Immature natural killer cell (primary cell): ENCODE data around the gene SLC35D1. TPM values are rescaled to one million over a fixed set of nuclear protein-coding genes. Genes with fewer than 3 reads are reported as not detected.
"Not testable (repeated sequence)": the region's sequence is repeated elsewhere in the genome, so short reads cannot be mapped to it uniquely, and the experiment has no call there.

Source experiments
- DNase-seq, 3 donors: peaks; one replicate each; pipeline ENCODE4 v3.0.0; 2022; ENCODE audit warnings: mixed read lengths in 1 of 3
- H3K27ac Mint-ChIP-seq, 6 donors: one replicate each; pipeline ENCODE4 v1.8.0; 2020; ENCODE audit warnings: mixed read lengths in 6 of 6, mild to moderate bottlenecking in 5 of 6, inconsistent platforms in 4 of 6, moderate library complexity in 3 of 6
- H3K27me3 Mint-ChIP-seq, 3 donors: one replicate each; pipeline ENCODE4 v1.8.0; 2020 to 2021; ENCODE audit warnings: low read depth in 3 of 3, mild to moderate bottlenecking in 3 of 3, mixed read lengths in 3 of 3, moderate library complexity in 3 of 3, inconsistent platforms in 1 of 3
- H3K36me3 Mint-ChIP-seq, 3 donors: one replicate each; pipeline ENCODE4 v1.8.0; 2020; ENCODE audit warnings: mixed read lengths in 3 of 3, inconsistent platforms in 2 of 3, mild to moderate bottlenecking in 2 of 3
- H3K4me1 Mint-ChIP-seq, 2 donors: one replicate each; pipeline ENCODE4 v1.8.0; 2020; ENCODE audit warnings: inconsistent platforms in 2 of 2, mild to moderate bottlenecking in 2 of 2, mixed read lengths in 2 of 2, moderate library complexity in 1 of 2
- H3K4me3 Mint-ChIP-seq, 5 donors: one replicate each; pipeline ENCODE4 v1.8.0; 2020; ENCODE audit warnings: mild to moderate bottlenecking in 5 of 5, mixed read lengths in 5 of 5, inconsistent platforms in 3 of 5, moderate library complexity in 3 of 5
- H3K9me3 Mint-ChIP-seq, 6 donors: one replicate each; pipeline ENCODE4 v1.8.0; 2020; ENCODE audit warnings: mild to moderate bottlenecking in 6 of 6, mixed read lengths in 6 of 6, inconsistent platforms in 4 of 6, moderate library complexity in 3 of 6
- polyA plus RNA-seq, 3 donors: library from polyadenylated mRNA; unstranded; fragments of 300-500 nt; fragmentation: Illumina TruSeq; gene quantifications; one replicate each; pipeline ENCODE4 v1.2.3, GENCODE V29; 2021

Gene SLC35D1
- polyA plus RNA-seq, 3 donors from 2014 or later, result 1.2 to 3.7 (median 3.1) TPM

DNA sequence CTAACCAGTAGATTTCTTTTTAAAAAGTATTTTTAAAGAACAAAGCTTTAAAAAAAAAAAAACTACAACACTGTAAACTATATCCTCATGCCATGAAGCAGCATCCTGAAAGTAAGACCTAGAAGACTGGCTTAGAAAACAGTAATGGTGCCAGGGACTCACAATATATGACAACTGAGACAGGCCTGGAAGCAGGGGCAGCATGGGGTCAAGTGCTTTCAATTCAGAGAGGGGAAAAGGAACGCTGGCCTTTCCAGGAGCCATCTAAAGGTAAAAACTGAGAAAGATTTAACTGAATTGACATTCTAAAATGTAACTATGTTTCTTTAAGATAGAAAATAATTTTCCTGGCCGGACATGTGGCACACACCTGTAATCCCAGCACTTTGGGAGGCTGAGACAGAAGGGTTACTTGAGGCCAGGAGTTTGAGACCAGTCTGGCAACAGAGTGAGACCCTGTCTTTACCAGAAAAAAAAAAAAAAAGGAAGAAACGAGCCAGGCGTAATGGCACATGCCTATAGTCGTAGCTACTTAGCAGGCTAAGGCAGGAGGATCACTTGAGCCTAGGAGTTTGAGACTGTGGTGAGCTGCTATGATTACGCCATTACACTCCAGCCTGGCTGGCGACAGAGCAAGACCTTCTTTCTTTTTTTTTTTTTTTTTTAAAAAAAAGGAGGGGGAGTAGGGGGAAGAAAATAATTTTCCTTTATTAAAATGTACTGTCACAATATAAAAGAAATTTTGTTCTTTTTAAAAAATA lies 54.1 kb downstream of the SLC35D1 start:
- H3K9me3 Mint-ChIP-seq, result no peaks in the 10 kb centered on the region
- H3K4me3 Mint-ChIP-seq, result no peak overlapping the region
- no peak overlapping the region for H3K27ac Mint-ChIP-seq
- H3K4me1 Mint-ChIP-seq, result peaks cover 5 to 25% of the 10 kb centered on the region in 2 donors
- H3K27me3 Mint-ChIP-seq, result no peaks in the 10 kb centered on the region
- DNase-seq, result no peak
- H3K36me3 Mint-ChIP-seq, result peaks cover 8 to 14% (median 9%) of the 10 kb centered on the region in 3 donors

- Mint-ChIP-seq H3K27ac (peak overlapping the region in 2 of 6 donors; percentile 31 to 55), H3K36me3 (peaks cover 4 to 14% (median 9%) of the 10 kb centered on the region in 3 donors), H3K27me3 (no peaks in the 10 kb centered on the region), H3K4me3 (no peak overlapping the region), H3K4me1 (peaks cover 5 to 25% of the 10 kb centered on the region in 2 donors), H3K9me3 (no peaks in the 10 kb centered on the region)
- DNase-seq, result no peak
Observed at GRCh38 chr1:66998972-66999371, 55.0 kb downstream of the SLC35D1 start.

- Mint-ChIP-seq H3K27me3 (no peaks in the 10 kb centered on the region), H3K36me3 (peaks cover 0 to 8% (median 4%) of the 10 kb centered on the region in 3 donors), H3K27ac (peak overlapping the region in 2 of 6 donors; percentile 3 to 8), H3K9me3 (no peaks in the 10 kb centered on the region), H3K4me1 (peaks cover 4 to 19% of the 10 kb centered on the region in 2 donors), H3K4me3 (no peak overlapping the region)
- DNase-seq, result peak; percentile 15 to 36 (median 25)
Observed at GRCh38 chr1:66996018-66996682, 57.8 kb downstream of the SLC35D1 start.

DNA sequence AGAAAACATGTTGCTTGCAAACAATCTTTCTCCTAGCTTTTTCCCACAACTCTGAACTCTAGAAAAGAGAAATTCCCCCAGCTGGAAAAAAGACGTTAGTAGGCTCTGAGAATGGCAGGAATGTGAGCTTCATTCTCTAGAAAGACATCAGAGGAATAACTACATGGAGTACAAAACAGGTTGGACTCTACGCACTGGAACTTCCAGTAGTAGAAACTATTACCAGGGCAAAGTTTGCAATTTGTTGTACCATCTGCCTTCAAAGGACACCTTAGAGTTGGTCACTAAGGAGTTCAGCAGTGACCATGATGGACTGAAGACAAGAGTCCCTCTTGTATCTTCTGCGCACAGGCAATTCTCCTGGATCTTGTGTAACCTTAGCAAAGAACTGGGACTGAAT lies 60.9 kb downstream of the SLC35D1 start:
- Mint-ChIP-seq H3K27ac (no peak overlapping the region), H3K4me1 (peaks cover 1 to 8% of the 10 kb centered on the region in 2 donors), H3K36me3 (peaks cover 0 to 8% (median 2%) of the 10 kb centered on the region in 3 donors), H3K9me3 (no peaks in the 10 kb centered on the region), H3K4me3 (no peak overlapping the region), H3K27me3 (no peaks in the 10 kb centered on the region)
- DNase-seq, result no peak

- Mint-ChIP-seq H3K27ac (no peak overlapping the region), H3K9me3 (no peaks in the 10 kb centered on the region), H3K4me1 (peaks cover 8 to 17% of the 10 kb centered on the region in 2 donors), H3K27me3 (peaks cover 0 to 3% (median 0%) of the 10 kb centered on the region in 3 donors), H3K4me3 (no peak overlapping the region), H3K36me3 (peaks cover 10 to 18% (median 11%) of the 10 kb centered on the region in 3 donors)
- DNase-seq, result no peak
Observed at GRCh38 chr1:66985835-66986234, 68.1 kb downstream of the SLC35D1 start.

GRCh38 chr1:66984491-66984890 lies 69.5 kb downstream of the SLC35D1 start:
- H3K27ac Mint-ChIP-seq, result peak overlapping the region in 5 of 6 donors; percentile 0 to 68 (median 38)
- DNase-seq, result no peak
- H3K36me3 Mint-ChIP-seq, result peaks cover 10 to 22% (median 14%) of the 10 kb centered on the region in 3 donors
- no peak overlapping the region for H3K4me3 Mint-ChIP-seq
- no peaks in the 10 kb centered on the region for H3K9me3 Mint-ChIP-seq
- H3K4me1 Mint-ChIP-seq, result peaks cover 8 to 18% of the 10 kb centered on the region in 2 donors
- peaks cover 0 to 3% (median 0%) of the 10 kb centered on the region in 3 donors for H3K27me3 Mint-ChIP-seq

DNA sequence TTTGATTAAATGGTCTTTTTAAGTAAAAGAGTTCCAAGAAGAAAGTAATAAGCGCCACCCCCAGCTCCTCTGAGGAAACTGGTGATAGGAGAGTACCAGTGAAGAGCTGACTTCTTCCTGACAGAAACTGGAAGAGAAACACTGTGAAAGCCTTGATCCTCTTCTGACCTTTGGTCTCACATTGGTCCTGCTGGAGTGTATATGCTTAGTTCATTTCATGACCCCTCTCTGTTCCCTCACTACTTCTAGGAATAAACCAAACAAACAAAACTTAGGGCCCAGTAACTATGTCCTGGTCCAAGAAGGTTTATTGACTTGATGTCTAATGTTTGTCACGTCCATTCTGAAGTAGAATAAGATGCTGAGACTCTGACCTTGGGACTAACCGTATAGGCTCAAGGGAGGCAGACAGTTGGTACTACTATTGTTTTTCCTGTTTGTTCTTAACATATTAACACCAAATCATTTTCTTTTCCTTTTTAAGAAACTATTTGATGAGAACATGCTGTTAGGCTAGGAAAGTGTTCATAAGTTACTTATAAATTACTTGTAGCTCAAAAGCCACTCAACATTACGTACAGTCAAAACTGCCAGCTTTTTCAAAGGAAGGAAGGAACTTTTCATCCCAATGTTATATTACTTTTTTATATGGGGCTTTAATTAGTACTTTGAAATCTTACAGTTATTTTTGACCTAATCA lies 71.2 kb downstream of the SLC35D1 start:
- peaks cover 8 to 18% of the 10 kb centered on the region in 2 donors for H3K4me1 Mint-ChIP-seq
- DNase-seq, result no peak
- peak overlapping the region; percentile 24 to 86 (median 79) for H3K27ac Mint-ChIP-seq
- H3K9me3 Mint-ChIP-seq, result no peaks in the 10 kb centered on the region
- H3K4me3 Mint-ChIP-seq, result no peak overlapping the region
- peaks cover 10 to 33% (median 14%) of the 10 kb centered on the region in 3 donors for H3K36me3 Mint-ChIP-seq
- H3K27me3 Mint-ChIP-seq, result peaks cover 0 to 3% (median 0%) of the 10 kb centered on the region in 3 donors

DNA sequence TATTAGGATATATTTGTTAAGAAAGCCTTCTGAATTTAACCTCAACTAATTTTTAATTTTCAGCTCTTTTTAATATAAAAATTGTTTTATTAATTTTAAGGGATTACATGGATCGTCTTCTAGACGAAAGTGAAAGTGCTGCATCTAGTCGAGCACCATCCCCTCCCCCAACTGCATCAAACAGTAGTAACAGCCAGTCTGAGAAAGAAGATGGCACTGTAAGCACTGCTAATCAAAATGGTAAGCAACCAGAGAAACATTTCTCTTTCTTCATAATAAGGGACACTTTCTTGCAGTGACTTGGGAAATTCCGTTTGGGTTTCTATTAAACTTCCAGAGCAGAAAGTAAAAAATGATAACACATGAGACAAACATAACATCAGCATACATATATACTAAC lies 72.3 kb downstream of the SLC35D1 start:
- Mint-ChIP-seq H3K4me1 (peaks cover 8 to 18% of the 10 kb centered on the region in 2 donors), H3K4me3 (peak overlapping the region; percentile 49 to 82 (median 74)), H3K27me3 (peaks cover 0 to 3% (median 0%) of the 10 kb centered on the region in 3 donors), H3K9me3 (no peaks in the 10 kb centered on the region), H3K36me3 (peaks cover 13 to 35% (median 17%) of the 10 kb centered on the region in 3 donors), H3K27ac (peak overlapping the region; percentile 74 to 86 (median 84))
- DNase-seq, result peak; percentile 34 to 47 (median 42)

GRCh38 chr1:66980745-66981367 lies 73.1 kb downstream of the SLC35D1 start:
- Mint-ChIP-seq H3K36me3 (peaks cover 10 to 40% (median 17%) of the 10 kb centered on the region in 3 donors), H3K4me3 (peak overlapping the region; percentile 15 to 82 (median 58)), H3K27me3 (peaks cover 0 to 3% (median 0%) of the 10 kb centered on the region in 3 donors), H3K27ac (peak overlapping the region; percentile 74 to 86 (median 84)), H3K9me3 (no peaks in the 10 kb centered on the region), H3K4me1 (peaks cover 8 to 18% of the 10 kb centered on the region in 2 donors)
- no peak for DNase-seq

- not testable (repeated sequence) for H3K4me3 Mint-ChIP-seq, H3K27me3 Mint-ChIP-seq, DNase-seq, H3K9me3 Mint-ChIP-seq
- Mint-ChIP-seq H3K4me1 (peaks cover 8 to 18% of the 10 kb centered on the region in 2 donors), H3K36me3 (peaks cover 9 to 48% (median 17%) of the 10 kb centered on the region in 3 donors), H3K27ac (peak overlapping the region in 2 of 6 donors; percentile 17 to 49)
Observed at GRCh38 chr1:66979621-66980020, 74.3 kb downstream of the SLC35D1 start.

- Mint-ChIP-seq H3K27me3 (no peaks in the 10 kb centered on the region), H3K4me1 (peaks cover 10 to 23% of the 10 kb centered on the region in 2 donors), H3K36me3 (peaks cover 4 to 46% (median 17%) of the 10 kb centered on the region in 3 donors), H3K9me3 (no peaks in the 10 kb centered on the region), H3K4me3 (no peak overlapping the region), H3K27ac (peak overlapping the region in 2 of 6 donors; percentile 13 to 48)
- no peak for DNase-seq
Observed at GRCh38 chr1:66978201-66978600, 75.7 kb downstream of the SLC35D1 start.

- H3K36me3 Mint-ChIP-seq, result peaks cover 31 to 63% (median 42%) of the 10 kb centered on the region in 3 donors
- no peak for DNase-seq
- no peaks in the 10 kb centered on the region for H3K9me3 Mint-ChIP-seq
- H3K4me3 Mint-ChIP-seq, result no peak overlapping the region
- H3K27me3 Mint-ChIP-seq, result peaks cover 0 to 3% (median 0%) of the 10 kb centered on the region in 3 donors
- peaks cover 0 to 19% of the 10 kb centered on the region in 2 donors for H3K4me1 Mint-ChIP-seq
- H3K27ac Mint-ChIP-seq, result no peak overlapping the region
Observed at GRCh38 chr1:66968574-66968973, 85.4 kb downstream of the SLC35D1 start.
